ENCODE results near the gene LHX2. TPM values are rescaled to one million over a fixed set of nuclear protein-coding genes. Genes with fewer than 3 reads are reported as not detected.

LHX2 gene
- total and polyA plus RNA-seq, 2 of the 13 experiments (the other 11 are each of a cell fraction or from before 2014, with no cell fraction given): not detected

- TF ChIP-seq MAX (IDR thresholded peaks at IDR 0.05) (peak; percentile 50; the same call in 1 of the 2 replicates), MXD4 (CRISPR knock-in tag; IDR thresholded peaks at IDR 0.05) (no peak), ATAD3A (CRISPR knock-in tag; IDR thresholded peaks at IDR 0.05) (no peak), GZF1 (CRISPR knock-in tag; IDR thresholded peaks at IDR 0.05) (no peak), ZNF775 (CRISPR knock-in tag; IDR thresholded peaks at IDR 0.05; ENCODE audit: borderline replicate concordance) (no peak), FOSL1 (CRISPR knock-in tag; IDR thresholded peaks at IDR 0.05; ENCODE audit: borderline replicate concordance) (peak; percentile 70; the same call in 1 of the 2 replicates), ZFP36 (IDR thresholded peaks at IDR 0.05; ENCODE audit: borderline replicate concordance, low read depth, low read length, partially characterized antibody) (no peak), ZBTB7B (CRISPR knock-in tag; IDR thresholded peaks at IDR 0.05) (no peak), POGZ (CRISPR knock-in tag; IDR thresholded peaks at IDR 0.05) (no peak), SOX5 (CRISPR knock-in tag; IDR thresholded peaks at IDR 0.05; ENCODE audit: borderline replicate concordance) (peak; percentile 68; the same call in 1 of the 2 replicates), JUNB (CRISPR knock-in tag; IDR thresholded peaks at IDR 0.05; ENCODE audit: borderline replicate concordance) (peak; percentile 72; the same call in 1 of the 2 replicates), ZBTB39 (CRISPR knock-in tag; IDR thresholded peaks at IDR 0.05) (no peak), CHD2 (IDR thresholded peaks at IDR 0.05; ENCODE audit: low read depth, low read length) (no peak), ZNF777 (CRISPR knock-in tag; IDR thresholded peaks at IDR 0.05) (no peak), ZNF333 (CRISPR knock-in tag; IDR thresholded peaks at IDR 0.05; ENCODE audit: borderline replicate concordance) (no peak), NFAT5 (CRISPR knock-in tag; IDR thresholded peaks at IDR 0.05) (no peak), MAFF (IDR thresholded peaks at IDR 0.05; ENCODE audit: low read depth, low read length) (no peak), DMAP1 (CRISPR knock-in tag; IDR thresholded peaks at IDR 0.05) (no peak), ZNF639 (CRISPR knock-in tag; conservative IDR thresholded peaks at IDR 0.05) (no peak), ZBTB43 (CRISPR knock-in tag; conservative IDR thresholded peaks at IDR 0.05) (no peak), LCORL (IDR thresholded peaks at IDR 0.05) (no peak), LCORL (CRISPR knock-in tag; IDR thresholded peaks at IDR 0.05) (peak; percentile 81), GTF2F1 (IDR thresholded peaks at IDR 0.05; ENCODE audit: low read length) (no peak), NBN (conservative IDR thresholded peaks at IDR 0.05) (no peak)
Measured at GRCh38 chr9:124078641-124079040, 67.1 kb downstream of the LHX2 start (continued).

Measured in HepG2 (cell line).